Panc1 (cell line): ENCODE data around the gene STAC. TPM values are rescaled to one million over a fixed set of nuclear protein-coding genes. Genes with fewer than 3 reads are reported as not detected.
"Not testable (repeated sequence)": the region's sequence is repeated elsewhere in the genome, so short reads cannot be mapped to it uniquely, and the experiment has no call there.

Experiments used
- ATAC-seq: fragments of 200-7000 bp; cut with Tn5 transposase; 2 replicates; pipeline ENCODE4 v1.9.1; 2020; ENCODE audit warnings: mild to moderate bottlenecking, moderate library complexity
- BruUV-seq: library from RNA; stranded (reverse); fragments of 400-500 nt; replicated peaks from 2 replicates; lab custom pipeline; 2021; lab: Mats Ljungman, UMichigan
- CTCF ChIA-PET: fragments of 300-600 bp; sonication (Branson Sonifier 250); formaldehyde crosslinking; loops from one replicate; lab custom pipeline; 2022; ENCODE audit warnings: antibody characterized with exemption; lab: Charles Lee
- POLR2A ChIA-PET: fragments of 300-600 bp; sonication (Branson Sonifier 250); formaldehyde crosslinking; loops from one replicate; lab custom pipeline; 2022; ENCODE audit warnings: antibody characterized with exemption; lab: Charles Lee
- DNase-seq: peaks from one replicate; pipeline ENCODE4 v3.0.0-alpha.2; 2010; ENCODE audit warnings: low read depth, low spot score
- H3K27ac ChIP-seq: 2 replicates; pipeline ENCODE4 v1.5.1; 2011; ENCODE audit warnings: mild to moderate bottlenecking, low read length, inconsistent platforms
- H3K27me3 ChIP-seq: fragments of 200-500 bp; sonication (Bioruptor generic); 2 replicates; pipeline ENCODE4 v1.6.0; 2014; ENCODE audit warnings: low read length, inconsistent platforms; ENCODE audit not compliant: control insufficient read depth, insufficient read depth
- H3K36me3 ChIP-seq: fragments of 200-500 bp; sonication (Bioruptor generic); 2 replicates; pipeline ENCODE4 v1.5.1; 2014; ENCODE audit warnings: inconsistent platforms, mild to moderate bottlenecking, low read length, moderate library complexity; ENCODE audit not compliant: control insufficient read depth, insufficient read depth
- H3K4me1 ChIP-seq: 2 replicates; pipeline ENCODE4 v1.5.1; 2011; ENCODE audit warnings: inconsistent platforms, mild to moderate bottlenecking, low read length, moderate library complexity; ENCODE audit not compliant: control insufficient read depth, insufficient read depth
- H3K4me3 ChIP-seq, 2 experiments: 2 replicates each; pipeline ENCODE4 v1.5.1; 2011 to 2012; ENCODE audit warnings: low read depth in 2 of 2, low read length in 2 of 2, mild to moderate bottlenecking in 2 of 2, inconsistent platforms in 1 of 2, moderate library complexity in 1 of 2
- H3K9me3 ChIP-seq: fragments of 200-500 bp; sonication (Bioruptor generic); 2 replicates; pipeline ENCODE4 v1.5.1; 2014; ENCODE audit warnings: low read depth, mild to moderate bottlenecking, inconsistent platforms, low read length, moderate library complexity; ENCODE audit not compliant: control insufficient read depth, insufficient read depth
- POLR2AphosphoS5 ChIP-seq: IDR thresholded peaks from 2 replicates; pipeline ENCODE4 v1.6.1; 2012; ENCODE audit warnings: mild to moderate bottlenecking, low read depth, low read length, moderate library complexity
- REST ChIP-seq, 2 experiments: IDR thresholded peaks; 2 replicates each; pipeline ENCODE4 v1.6.1; 2011 to 2012; ENCODE audit warnings: low read depth in 2 of 2, control low read depth in 1 of 2, low read length in 1 of 2, mild to moderate bottlenecking in 1 of 2, moderate library complexity in 1 of 2; ENCODE audit not compliant: insufficient read depth in 1 of 2
- SIN3A ChIP-seq: IDR thresholded peaks from 2 replicates; pipeline ENCODE4 v1.6.1; 2012; ENCODE audit warnings: low read depth, mild to moderate bottlenecking, low read length, moderate library complexity, borderline replicate concordance; ENCODE audit not compliant: insufficient read depth
- TCF7L2 ChIP-seq: IDR thresholded peaks from 2 replicates; pipeline ENCODE4 v1.6.1; 2011; ENCODE audit warnings: mild to moderate bottlenecking, low read depth, low read length, inconsistent platforms
- in situ Hi-C: cut with HindIII; loops from 2 replicates; pipeline ENCODE4 v1.10.0; 2016; ENCODE audit warnings: low sequenced_read_pairs, low pct_unique_long_range_greater_than_20kb
- intact Hi-C: fragments of 100-400 bp; cut with micrococcal nuclease; formaldehyde crosslinking; loops from one replicate; pipeline ENCODE4 v1.10.0; 2022; ENCODE audit not compliant: unreplicated experiment
- total RNA-seq: library from RNA; stranded (reverse); gene quantifications from one replicate; pipeline ENCODE4 v1.2.1, GENCODE V29; 2021; ENCODE audit not compliant: unreplicated experiment
- TF ChIP-seq, protein P1 (sequence below): fragments of 450-650 bp; IDR thresholded peaks from 2 replicates; pipeline ENCODE4 v1.5.1; 2017; ENCODE audit warnings: mild to moderate bottlenecking

STAC gene
- total RNA-seq, 1 experiment from 2014 or later = 18.8 TPM

- no peak for TF ChIP-seq SIN3A
- CTCF ChIA-PET = interaction anchor here (0.7 kb wide), 1 partner anchor 1368 kb away, joined by 4 read pairs; no protein-coding TSS in a partner anchor
- no peaks in the 10 kb centered on the region for H3K27me3 ChIP-seq
- intact Hi-C loops (no loop called here), in situ Hi-C loops (no loop called here)
- no TSS peak for BruUV-seq
- H3K9me3 ChIP-seq = no peaks in the 10 kb centered on the region
- ATAC-seq = no peak
- H3K36me3 ChIP-seq = no peaks in the 10 kb centered on the region
- POLR2A ChIA-PET = interaction anchor here (0.6 kb wide), 1 partner anchor 536 kb away, joined by 10 read pairs; no protein-coding TSS in a partner anchor
- DNase-seq = no peak
- no peak overlapping the region for H3K4me3 ChIP-seq
- H3K4me1 ChIP-seq = no peaks in the 10 kb centered on the region
- H3K27ac ChIP-seq = no peak overlapping the region
Observed at GRCh38 chr3:36494461-36495109, 114.3 kb downstream of the STAC start.

DNA sequence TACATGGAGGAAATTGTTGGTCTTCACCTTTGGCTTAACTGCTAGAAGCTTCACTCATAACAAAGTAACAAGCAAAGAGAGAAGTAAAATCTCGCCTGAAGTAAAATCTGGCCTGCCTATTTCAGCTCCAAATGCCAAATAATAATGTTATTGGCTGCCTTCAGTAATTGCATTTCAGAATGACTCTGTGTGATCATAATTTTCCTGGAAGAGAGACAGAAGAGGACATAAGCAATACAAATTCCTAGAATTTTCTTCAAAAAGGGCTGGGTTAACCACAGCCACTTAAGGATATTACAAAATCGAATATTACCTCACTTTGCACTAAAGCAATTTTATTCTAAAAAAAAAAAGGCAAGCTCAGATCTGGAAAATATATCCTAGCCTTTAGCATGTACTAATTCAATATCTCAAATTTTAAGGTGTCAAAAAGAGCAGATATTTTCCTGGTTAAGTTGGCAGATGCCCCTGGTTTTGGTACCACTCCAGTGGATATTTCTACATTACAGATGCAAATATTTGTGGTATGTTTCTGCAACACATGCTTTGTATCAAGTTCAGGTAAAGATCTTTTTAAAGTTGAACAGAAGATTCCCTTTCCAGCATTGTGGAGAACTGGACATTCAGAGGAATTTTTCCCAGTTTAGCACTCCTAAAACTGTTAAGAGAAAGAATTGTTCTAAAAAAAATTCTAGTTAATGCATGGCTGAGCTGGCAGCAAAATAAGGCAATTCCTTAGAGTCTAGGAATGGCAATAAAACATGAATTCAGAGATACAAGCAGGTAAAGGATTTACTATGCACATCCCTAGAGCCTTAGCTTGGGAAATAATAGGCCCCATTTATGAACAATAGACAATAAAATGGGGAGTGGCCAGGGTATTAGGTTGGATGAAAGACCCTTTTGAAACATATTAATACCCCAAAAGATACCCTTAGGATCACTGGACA is 116.7 kb downstream of the STAC start:
- ChIA-PET CTCF (interaction anchor here (0.5 kb wide), 1 partner anchor 203 kb away, joined by 5 read pairs; no protein-coding TSS in a partner anchor), POLR2A (no interaction called here)
- intact Hi-C loops (no loop called here), in situ Hi-C loops (no loop called here)
- Histone ChIP-seq H3K27me3 (no peaks in the 10 kb centered on the region), H3K4me1 (no peaks in the 10 kb centered on the region), H3K36me3 (no peaks in the 10 kb centered on the region), H3K4me3 (no peak overlapping the region), H3K9me3 (no peaks in the 10 kb centered on the region), H3K27ac (no peak overlapping the region)
- TF ChIP-seq TCF7L2 = no peak
- no TSS peak for BruUV-seq
- DNase-seq = no peak
- no peak for ATAC-seq

DNA sequence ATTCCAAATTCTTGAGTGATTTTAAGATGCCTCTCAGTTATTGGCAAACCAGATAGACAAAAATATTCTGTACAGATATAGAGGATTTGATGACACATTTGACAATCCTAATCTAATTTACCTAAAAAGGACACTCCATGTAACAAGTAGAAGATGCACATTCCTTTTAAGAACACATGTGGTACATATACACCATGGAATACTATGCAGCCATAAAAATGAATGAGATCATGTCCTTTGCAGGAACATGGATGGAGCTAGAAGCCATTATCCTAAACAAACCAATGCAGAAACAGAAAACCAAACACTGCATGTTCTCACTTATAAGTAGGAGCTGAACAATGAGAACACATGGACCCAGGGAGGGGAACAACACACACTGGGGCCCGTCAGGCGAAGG is 119.7 kb downstream of the STAC start:
- H3K4me3 ChIP-seq, H3K36me3 ChIP-seq, H3K27ac ChIP-seq, CTCF ChIA-PET, H3K9me3 ChIP-seq, ATAC-seq, BruUV-seq, intact Hi-C loops, POLR2A ChIA-PET, DNase-seq, in situ Hi-C loops, H3K27me3 ChIP-seq, H3K4me1 ChIP-seq: not testable (repeated sequence)

DNA sequence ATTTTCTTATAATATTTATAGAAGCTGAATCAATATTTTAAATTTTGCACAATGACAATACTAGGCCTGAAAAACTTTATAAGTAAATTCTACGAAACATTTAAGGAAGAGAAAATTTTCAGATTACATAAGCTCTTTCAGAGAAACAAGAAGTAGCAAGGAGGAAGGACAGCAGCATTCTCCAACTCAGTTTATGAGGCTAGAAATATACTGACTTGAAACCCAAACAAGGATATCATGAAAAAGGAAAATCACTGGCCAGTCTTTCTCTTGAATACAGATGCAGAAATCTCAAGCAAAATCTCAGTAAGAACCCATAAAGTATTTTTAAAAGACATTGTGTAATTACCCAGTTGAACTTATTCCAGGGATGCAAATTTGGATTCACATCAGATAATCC is 121.3 kb downstream of the STAC start:
- TF ChIP-seq POLR2AphosphoS5 = no peak
- no peak for TF ChIP-seq REST (IDR thresholded peaks at IDR 0.05; ENCODE audit: insufficient read depth in 1 of 2, low read depth in 2 of 2, low read length in 1 of 2)
- no peak for TF ChIP-seq SIN3A
- TF ChIP-seq, protein P1, sequence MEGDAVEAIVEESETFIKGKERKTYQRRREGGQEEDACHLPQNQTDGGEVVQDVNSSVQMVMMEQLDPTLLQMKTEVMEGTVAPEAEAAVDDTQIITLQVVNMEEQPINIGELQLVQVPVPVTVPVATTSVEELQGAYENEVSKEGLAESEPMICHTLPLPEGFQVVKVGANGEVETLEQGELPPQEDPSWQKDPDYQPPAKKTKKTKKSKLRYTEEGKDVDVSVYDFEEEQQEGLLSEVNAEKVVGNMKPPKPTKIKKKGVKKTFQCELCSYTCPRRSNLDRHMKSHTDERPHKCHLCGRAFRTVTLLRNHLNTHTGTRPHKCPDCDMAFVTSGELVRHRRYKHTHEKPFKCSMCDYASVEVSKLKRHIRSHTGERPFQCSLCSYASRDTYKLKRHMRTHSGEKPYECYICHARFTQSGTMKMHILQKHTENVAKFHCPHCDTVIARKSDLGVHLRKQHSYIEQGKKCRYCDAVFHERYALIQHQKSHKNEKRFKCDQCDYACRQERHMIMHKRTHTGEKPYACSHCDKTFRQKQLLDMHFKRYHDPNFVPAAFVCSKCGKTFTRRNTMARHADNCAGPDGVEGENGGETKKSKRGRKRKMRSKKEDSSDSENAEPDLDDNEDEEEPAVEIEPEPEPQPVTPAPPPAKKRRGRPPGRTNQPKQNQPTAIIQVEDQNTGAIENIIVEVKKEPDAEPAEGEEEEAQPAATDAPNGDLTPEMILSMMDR = no peak
- TF ChIP-seq TCF7L2 = no peak

More for the DNA sequence above, 121.3 kb downstream of the STAC start:
- ATAC-seq (no peak), DNase-seq (no peak)
- intact Hi-C loops (no loop called here), in situ Hi-C loops (no loop called here)
- no peak overlapping the region for H3K4me3 ChIP-seq
- no peaks in the 10 kb centered on the region for H3K9me3 ChIP-seq
- no peaks in the 10 kb centered on the region for H3K36me3 ChIP-seq
- ChIA-PET CTCF (no interaction called here), POLR2A (no interaction called here)
- no peak overlapping the region for H3K27ac ChIP-seq
- BruUV-seq = no TSS peak
- no peaks in the 10 kb centered on the region for H3K4me1 ChIP-seq
- no peaks in the 10 kb centered on the region for H3K27me3 ChIP-seq
